Measurements from ENCODE around the gene TRABD. TPM values are rescaled to one million over a fixed set of nuclear protein-coding genes. Genes with fewer than 3 reads are reported as not detected.
A peak's percentile ranks its signal among the peaks of the same experiment; 100 is the strongest.

TRABD gene
- polyA plus RNA-seq, 1 of the 3 experiments (the other 2 are of a cell fraction) = 50.6 TPM

GRCh38 chr22:50242406-50242949 lies 56.8 kb downstream of the TRABD start:
- POLR2A ChIA-PET = interaction anchor here (0.7 to 0.9 kb wide), 2 partner anchors 75 to 266 kb away, joined by 3 read pairs; partner anchors contain the start of gene NCAPH2
- H2AFZ ChIP-seq (ENCODE audit: low read depth) = no peak overlapping the region

DNA sequence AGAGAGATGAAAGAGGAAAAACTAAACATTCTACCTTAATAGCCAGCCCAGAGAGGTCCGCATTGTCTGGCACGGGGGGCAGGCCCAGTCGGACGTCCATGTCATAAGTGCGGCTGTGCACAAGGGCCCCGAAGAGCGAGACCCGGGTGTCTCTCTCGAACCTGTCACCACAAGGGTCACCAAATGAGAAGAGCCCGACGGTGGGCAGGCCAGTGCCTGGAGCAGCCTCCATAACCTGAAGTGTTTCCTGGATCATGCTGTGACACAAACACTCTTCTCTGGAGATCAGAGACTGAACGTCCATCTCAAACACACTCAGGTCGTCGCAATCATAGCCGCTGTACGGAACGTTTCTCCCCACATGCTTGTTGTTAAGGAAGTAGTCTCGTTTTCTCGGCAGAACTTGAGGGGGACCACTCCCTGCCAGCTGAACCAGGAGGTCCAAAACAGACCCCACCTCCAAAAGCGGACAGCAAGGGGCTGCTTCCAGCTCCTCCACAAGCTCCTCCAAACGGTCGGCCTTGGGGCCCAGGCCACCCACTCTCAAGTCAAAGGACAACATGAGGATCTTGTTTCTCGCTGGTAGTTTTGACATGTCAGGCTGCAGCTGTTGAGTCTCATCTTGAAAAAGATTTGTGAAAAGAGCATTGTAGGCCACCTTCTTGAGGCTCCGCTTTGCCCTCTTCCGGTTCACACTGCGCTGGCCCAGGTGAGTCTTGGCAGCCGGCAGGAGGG lies 58.1 kb downstream of the TRABD start:
- peaks cover 84% of the 10 kb centered on the region for H3K79me2 ChIP-seq (ENCODE audit: insufficient read depth)
- H3K4me1 ChIP-seq (ENCODE audit: control insufficient read depth in 1 of 2, insufficient read depth in 2 of 2, low read depth in 1 of 2, low read length in 1 of 2) = peaks cover 5 to 53% of the 10 kb centered on the region in 2 experiments; a peak in 2 of 4 replicates
- no peaks in the 10 kb centered on the region for H3K9me3 ChIP-seq
- no peaks in the 10 kb centered on the region for H3K9me2 ChIP-seq
- H3K36me3 ChIP-seq (replicated peaks in 1 of 2; ENCODE audit: control insufficient read depth in 1 of 2, insufficient read depth in 2 of 2, low read length in 1 of 2) = peaks cover 5 to 24% of the 10 kb centered on the region in 2 experiments
- CTCF ChIA-PET = interaction anchor here (0.7 to 3.4 kb wide), 8 partner anchors 28 to 377 kb away, joined by 3 to 20 read pairs (median 3); partner anchors contain the start of genes DENND6B, PLXNB2 and SCO2
- peak overlapping the region; percentile 84 to 92 for H3K4me3 ChIP-seq (ENCODE audit: low read depth in 2 of 2, low read length in 1 of 2)
- H3K27ac ChIP-seq (ENCODE audit: low read depth in 2 of 2, low read length in 1 of 2) = peak overlapping the region; percentile 24 to 81; a peak in 2 of 4 replicates
- no peaks in the 10 kb centered on the region for H3K27me3 ChIP-seq (ENCODE audit: insufficient read depth)
- peaks cover 33% of the 10 kb centered on the region for H4K20me1 ChIP-seq (ENCODE audit: insufficient read depth)
- DNase-seq = no peak
- peak overlapping the region; percentile 84 for H3K9ac ChIP-seq
- peaks cover 19% of the 10 kb centered on the region for H3F3A ChIP-seq (replicated peaks; ENCODE audit: insufficient read depth)
- H2AFZ ChIP-seq (ENCODE audit: low read depth) = no peak overlapping the region
- 11% methylated on average over 22 of the region's 27 CpGs for WGBS (ENCODE audit: low lambda C conversion rate)
- POLR2A ChIA-PET = interaction anchor here (0.8 kb wide), 1 partner anchor 282 kb away, joined by 3 read pairs; the partner anchor contains the start of gene SCO2
- peak overlapping the region; percentile 85 for H3K4me2 ChIP-seq
- TF ChIP-seq FOXJ3 (CRISPR knock-in tag; IDR thresholded peaks at IDR 0.05) (no peak), ELF1 (IDR thresholded peaks at IDR 0.05) (no peak), RAD21 (IDR thresholded peaks at IDR 0.05; ENCODE audit: low read length) (no peak), GATA2 (CRISPR knock-in tag; IDR thresholded peaks at IDR 0.05) (no peak), CTCF (IDR thresholded peaks at IDR 0.05) (no peak), TEAD4 (IDR thresholded peaks at IDR 0.05; ENCODE audit: borderline replicate concordance, insufficient read depth) (no peak), EZH2phosphoT487 (IDR thresholded peaks at IDR 0.05; ENCODE audit: borderline replicate concordance, low read depth) (no peak), NRF1 (IDR thresholded peaks at IDR 0.05; ENCODE audit: low read depth, low read length) (no peak), MXI1 (IDR thresholded peaks at IDR 0.05; ENCODE audit: low read depth, low read length) (no peak), POLR2AphosphoS5 (IDR thresholded peaks at IDR 0.05; ENCODE audit: low read depth, low read length) (no peak), EP300 (IDR thresholded peaks at IDR 0.05; ENCODE audit: borderline replicate concordance in 1 of 2, low read depth in 1 of 2, low read length in 1 of 2) (no peak), RCOR1 (IDR thresholded peaks at IDR 0.05; ENCODE audit: low read length) (no peak), FOSL2 (IDR thresholded peaks at IDR 0.05; ENCODE audit: borderline replicate concordance, low read depth) (no peak)
- TF ChIP-seq, protein P1, sequence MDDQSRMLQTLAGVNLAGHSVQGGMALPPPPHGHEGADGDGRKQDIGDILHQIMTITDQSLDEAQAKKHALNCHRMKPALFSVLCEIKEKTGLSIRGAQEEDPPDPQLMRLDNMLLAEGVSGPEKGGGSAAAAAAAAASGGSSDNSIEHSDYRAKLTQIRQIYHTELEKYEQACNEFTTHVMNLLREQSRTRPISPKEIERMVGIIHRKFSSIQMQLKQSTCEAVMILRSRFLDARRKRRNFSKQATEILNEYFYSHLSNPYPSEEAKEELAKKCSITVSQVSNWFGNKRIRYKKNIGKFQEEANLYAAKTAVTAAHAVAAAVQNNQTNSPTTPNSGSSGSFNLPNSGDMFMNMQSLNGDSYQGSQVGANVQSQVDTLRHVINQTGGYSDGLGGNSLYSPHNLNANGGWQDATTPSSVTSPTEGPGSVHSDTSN (IDR thresholded peaks at IDR 0.05) = no peak

More at GRCh38 chr22:50242406-50242949, 56.8 kb downstream of the TRABD start:
- Histone ChIP-seq H3K36me3 (replicated peaks in 1 of 2; ENCODE audit: control insufficient read depth in 1 of 2, insufficient read depth in 2 of 2, low read length in 1 of 2) (peaks cover 3 to 22% of the 10 kb centered on the region in 2 experiments), H4K20me1 (ENCODE audit: insufficient read depth) (peaks cover 33% of the 10 kb centered on the region), H3K27me3 (ENCODE audit: insufficient read depth) (no peaks in the 10 kb centered on the region), H3K4me2 (peak overlapping the region; percentile 85), H3K27ac (ENCODE audit: low read depth in 2 of 2, low read length in 1 of 2) (no peak overlapping the region), H3F3A (replicated peaks; ENCODE audit: insufficient read depth) (peaks cover 13% of the 10 kb centered on the region), H3K4me1 (ENCODE audit: control insufficient read depth in 1 of 2, insufficient read depth in 2 of 2, low read depth in 1 of 2, low read length in 1 of 2) (peaks cover 5 to 39% of the 10 kb centered on the region in 2 experiments; a peak in 2 of 4 replicates), H3K9me3 (no peaks in the 10 kb centered on the region), H3K9me2 (no peaks in the 10 kb centered on the region), H3K9ac (peak overlapping the region; percentile 84; the same call in 1 of the 2 replicates), H3K79me2 (ENCODE audit: insufficient read depth) (peaks cover 89% of the 10 kb centered on the region), H3K4me3 (ENCODE audit: low read depth in 2 of 2, low read length in 1 of 2) (peak overlapping the region; percentile 84 to 92)
- 55% methylated on average over 14 of the region's 14 CpGs for WGBS (ENCODE audit: low lambda C conversion rate)
- TF ChIP-seq NRF1 (IDR thresholded peaks at IDR 0.05; ENCODE audit: low read depth, low read length) (no peak), YY1 (IDR thresholded peaks at IDR 0.05; ENCODE audit: low read depth) (no peak), MXI1 (IDR thresholded peaks at IDR 0.05; ENCODE audit: low read depth, low read length) (peak; percentile 62; the same call in 1 of the 2 replicates), ELF1 (IDR thresholded peaks at IDR 0.05) (no peak), CTCF (IDR thresholded peaks at IDR 0.05) (no peak)
- no peak for DNase-seq
- CTCF ChIA-PET = interaction anchor here (0.9 to 3.7 kb wide), 10 partner anchors 9 to 116 kb away, joined by 3 to 38 read pairs (median 4); partner anchors contain the start of genes HDAC10 and PLXNB2

Measured in SK-N-SH (cell line).